ENCODE data around the gene PC.

- TF ChIP-seq MEF2A (IDR thresholded peaks at IDR 0.05; ENCODE audit: borderline replicate concordance, low read depth) (no peak), EZH2phosphoT487 (IDR thresholded peaks at IDR 0.05; ENCODE audit: borderline replicate concordance, low read depth) (no peak), IRF3 (IDR thresholded peaks at IDR 0.05; ENCODE audit: low read depth, low read length) (no peak), CTCF (IDR thresholded peaks at IDR 0.05) (no peak), EP300 (IDR thresholded peaks at IDR 0.05; ENCODE audit: borderline replicate concordance in 1 of 2, low read depth in 1 of 2, low read length in 1 of 2) (no peak), MAX (IDR thresholded peaks at IDR 0.05; ENCODE audit: low read depth) (no peak), RXRA (IDR thresholded peaks at IDR 0.05; ENCODE audit: borderline replicate concordance, low read depth) (no peak), YY1 (IDR thresholded peaks at IDR 0.05; ENCODE audit: low read depth) (no peak), PBX3 (IDR thresholded peaks at IDR 0.05) (no peak), POLR2AphosphoS5 (IDR thresholded peaks at IDR 0.05; ENCODE audit: low read depth, low read length) (no peak), RAD21 (IDR thresholded peaks at IDR 0.05; ENCODE audit: low read length) (no peak), FOSL2 (IDR thresholded peaks at IDR 0.05; ENCODE audit: borderline replicate concordance, low read depth) (no peak)
Observed at GRCh38 chr11:66877588-66878385, 80.4 kb downstream of the PC start.

Measured in SK-N-SH (cell line).